HepG2 (cell line): ENCODE measurements around the gene ZNHIT1. TPM values are rescaled to one million over a fixed set of nuclear protein-coding genes. Genes with fewer than 3 reads are reported as not detected.
A peak's percentile ranks its signal among the peaks of the same experiment; 100 is the strongest.

ENCODE experiments used
- CCDC6 ChIP-seq: sonication (generic); formaldehyde crosslinking; IDR thresholded peaks from 2 replicates; pipeline ENCODE4 v1.8.1; 2022; ENCODE audit warnings: mild to moderate bottlenecking, missing genetic modification reagents, moderate library complexity
- CEBPZ ChIP-seq: IDR thresholded peaks from 2 replicates; pipeline ENCODE4 v1.6.1; 2012; ENCODE audit warnings: low read length, improper control_type of control experiment
- CHD2 ChIP-seq: IDR thresholded peaks from 2 replicates; pipeline ENCODE4 v1.6.1; 2011; ENCODE audit warnings: low read depth, low read length, improper control_type of control experiment
- GATAD2A ChIP-seq: IDR thresholded peaks from 2 replicates; pipeline ENCODE4 v1.6.1; 2016
- HNRNPL ChIP-seq: fragments of 200-400 bp; formaldehyde crosslinking; IDR thresholded peaks from 2 replicates; pipeline ENCODE4 v1.6.1; 2017; ENCODE audit warnings: mild to moderate bottlenecking, low read depth, low read length
- LBX2 ChIP-seq: sonication (generic); formaldehyde crosslinking; IDR thresholded peaks from 2 replicates; pipeline ENCODE4 v1.5.0; 2020; ENCODE audit warnings: missing genetic modification reagents, mild to moderate bottlenecking, borderline replicate concordance
- NAIF1 ChIP-seq: sonication (generic); formaldehyde crosslinking; IDR thresholded peaks from 2 replicates; pipeline ENCODE4 v1.5.0; 2020; ENCODE audit warnings: mild to moderate bottlenecking, missing genetic modification reagents, borderline replicate concordance
- PPARG ChIP-seq: conservative IDR thresholded peaks from 2 replicates; pipeline ENCODE4 v1.6.1; 2016; ENCODE audit warnings: missing biosample characterization, missing genetic modification reagents
- TIGD3 ChIP-seq: sonication (generic); formaldehyde crosslinking; IDR thresholded peaks from 2 replicates; pipeline ENCODE4 v1.5.1; 2020; ENCODE audit warnings: mild to moderate bottlenecking, missing genetic modification reagents, borderline replicate concordance
- ZBTB34 ChIP-seq: sonication (generic); formaldehyde crosslinking; IDR thresholded peaks from 2 replicates; pipeline ENCODE4 v1.8.0; 2022; ENCODE audit warnings: mild to moderate bottlenecking, missing genetic modification reagents
- ZBTB43 ChIP-seq: sonication (generic); formaldehyde crosslinking; conservative IDR thresholded peaks from 2 replicates; pipeline ENCODE4 v1.4.0; 2020; ENCODE audit warnings: missing genetic modification reagents
- ZEB1 ChIP-seq: IDR thresholded peaks from 2 replicates; pipeline ENCODE4 v1.6.1; 2012; ENCODE audit warnings: mild to moderate bottlenecking, low read depth, inconsistent platforms; ENCODE audit not compliant: insufficient replicate concordance
- ZFP62 ChIP-seq: sonication (generic); formaldehyde crosslinking; IDR thresholded peaks from 2 replicates; pipeline ENCODE4 v1.4.0; 2020; ENCODE audit warnings: missing genetic modification reagents
- ZIK1 ChIP-seq: sonication (generic); formaldehyde crosslinking; IDR thresholded peaks from 2 replicates; pipeline ENCODE4 v1.5.0; 2020; ENCODE audit warnings: mild to moderate bottlenecking, low read depth, missing genetic modification reagents, borderline replicate concordance
- ZNF224 ChIP-seq: sonication (generic); formaldehyde crosslinking; IDR thresholded peaks from 2 replicates; pipeline ENCODE4 v1.5.0; 2020; ENCODE audit warnings: mild to moderate bottlenecking, missing genetic modification reagents
- ZNF256 ChIP-seq: sonication (generic); formaldehyde crosslinking; conservative IDR thresholded peaks from 2 replicates; pipeline ENCODE4 v1.4.0; 2020; ENCODE audit warnings: missing genetic modification reagents
- ZNF317 ChIP-seq: sonication (generic); formaldehyde crosslinking; IDR thresholded peaks from 2 replicates; pipeline ENCODE4 v1.5.0; 2020; ENCODE audit warnings: mild to moderate bottlenecking, missing genetic modification reagents
- ZNF878 ChIP-seq: sonication (generic); formaldehyde crosslinking; IDR thresholded peaks from 2 replicates; pipeline ENCODE4 v1.8.1; 2023; ENCODE audit warnings: mild to moderate bottlenecking, missing genetic modification reagents, moderate library complexity
- polyA plus RNA-seq, 8 experiments: library from polyadenylated mRNA; depleted of rRNA in 3 of 8; stranded (reverse) in 7 of 8; unstranded in 1 of 8; fragments of >200 nt; fragmentation: Illumina TruSeq in 4 of 8; extraction: Trizol in 4 of 8; gene quantifications; 2 replicates each; pipeline versions ENCODE4 v1.2.1 to v1.2.3, GENCODE V29; 2011 to 2016; ENCODE audit warnings: low read depth in 4 of 8, missing spikeins in 1 of 8, mixed read lengths in 1 of 8; ENCODE audit not compliant: insufficient read depth in 1 of 8
- total RNA-seq, 5 experiments: library from RNA; depleted of rRNA; stranded (reverse); fragments of >200 nt; fragmentation: Illumina TruSeq; extraction: Trizol; gene quantifications; 2 replicates each; pipeline ENCODE4 v1.2.3, GENCODE V29; 2016; ENCODE audit warnings: low read depth in 1 of 5

ZNHIT1 gene
- total and polyA plus RNA-seq, 2 of the 13 experiments (the other 11 are each of a cell fraction or from before 2014, with no cell fraction given), result 32.5 to 64.5 TPM

GRCh38 chr7:101251871-101252659 lies 34.1 kb downstream of the ZNHIT1 start (continued):
- TF ChIP-seq ZBTB34 (CRISPR knock-in tag) (no peak), GATAD2A (CRISPR knock-in tag) (no peak), CHD2 (peak; percentile 33; the same call in 1 of the 2 replicates), CCDC6 (CRISPR knock-in tag) (0 out of 2 replicates have a peak, but pooled peaks have one; percentile 22), ZNF224 (no peak), ZIK1 (no peak), ZNF878 (CRISPR knock-in tag) (no peak), ZBTB43 (CRISPR knock-in tag) (peak; percentile 43; the same call in 1 of the 2 replicates), ZNF256 (CRISPR knock-in tag) (no peak), ZNF317 (peak; percentile 54; the same call in 1 of the 2 replicates), ZFP62 (CRISPR knock-in tag) (no peak), NAIF1 (CRISPR knock-in tag) (no peak), LBX2 (CRISPR knock-in tag) (no peak), TIGD3 (CRISPR knock-in tag) (no peak; the same call in 1 of the 2 replicates), HNRNPL (no peak), PPARG (CRISPR knock-in tag) (no peak), CEBPZ (no peak), ZEB1 (no peak)
